GM21381 (cell line): Measurements from ENCODE around the gene FOXL1.

Experiments
- ATAC-seq: cut with Tn5 transposase; IDR thresholded peaks from one replicate; pipeline ENCODE4 v1.9.1; 2021; ENCODE audit warnings: mild to moderate bottlenecking, moderate library complexity; ENCODE audit not compliant: unreplicated experiment

Gene FOXL1

GRCh38 chr16:86547286-86547685 lies 31.1 kb upstream of the FOXL1 start:
- no peak for ATAC-seq

GRCh38 chr16:86549076-86549892 lies 29.1 kb upstream of the FOXL1 start:
- ATAC-seq: no peak

- no peak for ATAC-seq
Observed at GRCh38 chr16:86549893-86550190, 28.5 kb upstream of the FOXL1 start.

- no peak for ATAC-seq
Observed at GRCh38 chr16:86550281-86550680, 28.1 kb upstream of the FOXL1 start.

- no peak for ATAC-seq
Observed at GRCh38 chr16:86553356-86553755, 25.0 kb upstream of the FOXL1 start.

GRCh38 chr16:86554599-86554916 lies 23.8 kb upstream of the FOXL1 start:
- ATAC-seq: no peak

- ATAC-seq: peak; percentile 87
Observed at GRCh38 chr16:86554917-86555703, 23.2 kb upstream of the FOXL1 start, which contains the start of gene MTHFSD. Gene MTHFSD, minus strand, starts transcription at chr16:86555235. Its CDS starts 51 bp downstream, at chr16:86555184.

- no peak for ATAC-seq
Observed at GRCh38 chr16:86555704-86556075, 22.7 kb upstream of the FOXL1 start.

GRCh38 chr16:86556576-86556975 lies 21.8 kb upstream of the FOXL1 start:
- ATAC-seq: no peak

GRCh38 chr16:86557587-86557986 lies 20.8 kb upstream of the FOXL1 start:
- no peak for ATAC-seq

- no peak for ATAC-seq
Observed at GRCh38 chr16:86558355-86559193, 19.8 kb upstream of the FOXL1 start.

- no peak for ATAC-seq
Observed at GRCh38 chr16:86559802-86560305, 18.5 kb upstream of the FOXL1 start.

GRCh38 chr16:86562356-86562755 lies 16.0 kb upstream of the FOXL1 start:
- ATAC-seq: no peak

- ATAC-seq: peak; percentile 81
Observed at GRCh38 chr16:86563469-86564345, 14.6 kb upstream of the FOXL1 start.

GRCh38 chr16:86565181-86565631 lies 13.1 kb upstream of the FOXL1 start:
- no peak for ATAC-seq

- ATAC-seq: no peak
Observed at GRCh38 chr16:86565644-86566511, 12.5 kb upstream of the FOXL1 start.

GRCh38 chr16:86566601-86566965 lies 11.8 kb upstream of the FOXL1 start, which contains the start of gene FOXC2:
Gene FOXC2, plus strand, starts transcription at chr16:86566829. Its CDS starts 507 bp downstream, at chr16:86567336.
- no peak for ATAC-seq

- no peak for ATAC-seq
Observed at GRCh38 chr16:86566966-86567700, 11.2 kb upstream of the FOXL1 start.
